AG04450 (cell line): ENCODE data around the gene BZW1. TPM values are rescaled to one million over a fixed set of nuclear protein-coding genes. Genes with fewer than 3 reads are reported as not detected.

ENCODE experiments used
- CTCF ChIA-PET: fragments of 300-600, 350-600 bp; formaldehyde crosslinking; extraction: SDS; loops from one replicate; lab custom pipeline; 2022; ENCODE audit warnings: antibody characterized with exemption, inconsistent platforms; lab: Charles Lee
- POLR2A ChIA-PET: fragments of 350-600 bp; formaldehyde crosslinking; extraction: SDS; loops from one replicate; lab custom pipeline; 2021; ENCODE audit warnings: antibody characterized with exemption, inconsistent platforms; lab: Yijun Ruan, JAX
- DNase-seq: peaks from one replicate; pipeline ENCODE4 v3.0.0-alpha.2; 2011; ENCODE audit warnings: low read depth, low spot score
- H3K27ac ChIP-seq: one replicate; pipeline ENCODE4 v1.5.1; 2012; ENCODE audit warnings: low read depth, low read length, control low read depth
- H3K27me3 ChIP-seq: one replicate; pipeline ENCODE4 v1.6.0; 2012; ENCODE audit warnings: low read length; ENCODE audit not compliant: control insufficient read depth, insufficient read depth
- H3K4me3 ChIP-seq: 2 replicates; pipeline ENCODE4 v1.5.1; 2011; ENCODE audit warnings: mild to moderate bottlenecking, low read depth, low read length, control low read depth
- H3K9me3 ChIP-seq: 2 replicates; pipeline ENCODE4 v1.5.1; 2012; ENCODE audit warnings: low read length; ENCODE audit not compliant: control insufficient read depth, insufficient read depth
- polyA plus RNA-seq: library from polyadenylated mRNA; depleted of rRNA; stranded (reverse); fragments of >200 nt; gene quantifications from 2 replicates; pipeline ENCODE4 v1.2.3, GENCODE V29; 2011
- TF ChIP-seq, protein P1 (sequence below): IDR thresholded peaks from 2 replicates; pipeline ENCODE4 v1.5.1; 2011; ENCODE audit warnings: low read depth, low read length, control low read depth, inconsistent platforms

BZW1 gene
- polyA plus RNA-seq, 1 experiment: 376 TPM

DNA sequence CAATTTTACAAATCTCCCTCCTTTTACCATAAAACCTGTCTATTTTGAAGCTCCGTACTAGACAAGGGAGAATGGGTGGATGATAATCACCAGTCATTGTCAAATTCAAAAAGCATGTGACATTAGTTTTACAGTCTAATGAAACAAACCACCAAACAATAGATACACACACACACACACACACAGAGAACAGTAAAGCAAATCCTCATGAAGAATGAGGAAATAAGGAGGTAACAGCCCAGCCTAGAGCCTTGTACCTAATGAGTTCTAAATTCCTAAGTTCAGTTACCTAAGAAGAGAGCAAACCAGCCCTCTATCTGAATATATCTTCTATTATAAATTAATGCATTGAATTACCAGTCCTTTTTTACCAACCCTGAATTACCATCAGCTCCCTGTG is 36.8 kb upstream of the BZW1 start:
- H3K27ac ChIP-seq: no peak overlapping the region
- POLR2A ChIA-PET: no interaction called here
- DNase-seq: no peak
- H3K27me3 ChIP-seq: no peaks in the 10 kb centered on the region
- no peaks in the 10 kb centered on the region for H3K9me3 ChIP-seq
- TF ChIP-seq, protein P1, sequence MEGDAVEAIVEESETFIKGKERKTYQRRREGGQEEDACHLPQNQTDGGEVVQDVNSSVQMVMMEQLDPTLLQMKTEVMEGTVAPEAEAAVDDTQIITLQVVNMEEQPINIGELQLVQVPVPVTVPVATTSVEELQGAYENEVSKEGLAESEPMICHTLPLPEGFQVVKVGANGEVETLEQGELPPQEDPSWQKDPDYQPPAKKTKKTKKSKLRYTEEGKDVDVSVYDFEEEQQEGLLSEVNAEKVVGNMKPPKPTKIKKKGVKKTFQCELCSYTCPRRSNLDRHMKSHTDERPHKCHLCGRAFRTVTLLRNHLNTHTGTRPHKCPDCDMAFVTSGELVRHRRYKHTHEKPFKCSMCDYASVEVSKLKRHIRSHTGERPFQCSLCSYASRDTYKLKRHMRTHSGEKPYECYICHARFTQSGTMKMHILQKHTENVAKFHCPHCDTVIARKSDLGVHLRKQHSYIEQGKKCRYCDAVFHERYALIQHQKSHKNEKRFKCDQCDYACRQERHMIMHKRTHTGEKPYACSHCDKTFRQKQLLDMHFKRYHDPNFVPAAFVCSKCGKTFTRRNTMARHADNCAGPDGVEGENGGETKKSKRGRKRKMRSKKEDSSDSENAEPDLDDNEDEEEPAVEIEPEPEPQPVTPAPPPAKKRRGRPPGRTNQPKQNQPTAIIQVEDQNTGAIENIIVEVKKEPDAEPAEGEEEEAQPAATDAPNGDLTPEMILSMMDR: no peak
- no peak overlapping the region for H3K4me3 ChIP-seq
- CTCF ChIA-PET: no interaction called here

DNA sequence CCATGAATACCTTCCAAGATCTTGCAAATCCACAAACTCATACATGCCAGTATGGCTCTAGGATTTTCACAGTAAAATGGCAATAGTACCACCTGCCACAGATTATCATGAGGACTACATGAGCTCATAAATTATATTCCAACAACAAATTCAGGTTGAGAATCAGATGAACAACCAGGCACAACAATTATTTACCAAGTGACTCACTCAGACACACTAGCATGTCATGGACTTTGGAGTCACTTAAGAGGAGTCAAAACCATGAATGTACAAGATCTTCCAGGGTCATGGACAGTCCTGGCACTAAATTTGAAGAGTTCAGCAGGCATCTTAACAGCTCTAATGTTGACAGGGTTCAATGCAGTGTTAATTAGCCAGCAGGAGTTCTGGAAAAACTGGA is 34.4 kb upstream of the BZW1 start:
- TF ChIP-seq, protein P1: no peak
- H3K4me3 ChIP-seq: no peak overlapping the region
- POLR2A ChIA-PET: no interaction called here
- no peaks in the 10 kb centered on the region for H3K27me3 ChIP-seq
- H3K9me3 ChIP-seq: no peaks in the 10 kb centered on the region
- H3K27ac ChIP-seq: no peak overlapping the region
- no peak for DNase-seq
- CTCF ChIA-PET: interaction anchor here (0.5 kb wide), 1 partner anchor 71 kb away, joined by 7 read pairs; no protein-coding TSS in a partner anchor

DNA sequence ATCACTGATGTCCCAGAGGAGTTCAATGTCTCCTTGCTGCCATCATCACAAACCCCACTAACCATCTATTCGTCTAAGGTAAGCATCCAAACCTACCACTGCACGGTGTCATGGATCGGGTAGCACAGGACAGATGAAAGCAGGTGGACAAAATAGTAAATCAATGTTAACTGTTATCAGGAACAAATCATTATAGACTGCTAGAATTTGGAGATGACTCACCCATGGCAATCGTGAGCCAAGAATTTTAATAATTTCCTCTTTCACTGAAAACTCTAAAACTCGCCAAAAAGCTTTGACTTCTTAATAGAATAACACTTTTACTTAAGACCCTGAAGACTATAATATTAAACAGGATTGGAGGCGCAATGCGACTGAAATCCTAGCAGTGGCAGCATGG is 33.7 kb upstream of the BZW1 start:
- CTCF ChIA-PET: no interaction called here
- DNase-seq: no peak

DNA sequence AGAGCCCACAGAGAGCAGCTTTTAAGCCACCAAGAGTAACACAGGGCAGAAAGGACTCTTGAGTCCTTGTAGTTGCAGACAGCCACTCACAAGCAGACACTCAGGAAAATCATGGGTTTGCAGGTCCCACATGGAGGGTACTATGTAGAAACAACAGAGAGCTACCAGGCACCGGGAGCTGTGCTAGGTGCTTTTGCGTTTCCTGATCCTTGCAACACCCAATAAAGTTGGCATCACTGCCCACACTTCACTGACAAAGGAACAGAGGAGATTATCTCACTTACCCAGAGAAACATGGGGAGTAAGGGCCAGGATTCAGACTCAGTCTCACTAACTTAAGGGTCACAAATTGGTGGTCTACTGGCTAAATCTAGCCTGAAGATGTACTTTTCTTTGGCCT is 32.5 kb upstream of the BZW1 start:
- H3K27ac ChIP-seq: no peak overlapping the region
- POLR2A ChIA-PET: no interaction called here
- DNase-seq: no peak
- H3K9me3 ChIP-seq: no peaks in the 10 kb centered on the region
- H3K27me3 ChIP-seq: no peaks in the 10 kb centered on the region
- TF ChIP-seq, protein P1: no peak
- H3K4me3 ChIP-seq: no peak overlapping the region
- CTCF ChIA-PET: interaction anchor here (1.2 kb wide), 1 partner anchor 66 kb away, joined by 4 read pairs; no protein-coding TSS in a partner anchor

More for the DNA sequence above, 33.7 kb upstream of the BZW1 start:
- TF ChIP-seq, protein P1: no peak
- H3K27ac ChIP-seq: no peak overlapping the region
- no peaks in the 10 kb centered on the region for H3K9me3 ChIP-seq
- POLR2A ChIA-PET: no interaction called here
- no peaks in the 10 kb centered on the region for H3K27me3 ChIP-seq
- H3K4me3 ChIP-seq: no peak overlapping the region

DNA sequence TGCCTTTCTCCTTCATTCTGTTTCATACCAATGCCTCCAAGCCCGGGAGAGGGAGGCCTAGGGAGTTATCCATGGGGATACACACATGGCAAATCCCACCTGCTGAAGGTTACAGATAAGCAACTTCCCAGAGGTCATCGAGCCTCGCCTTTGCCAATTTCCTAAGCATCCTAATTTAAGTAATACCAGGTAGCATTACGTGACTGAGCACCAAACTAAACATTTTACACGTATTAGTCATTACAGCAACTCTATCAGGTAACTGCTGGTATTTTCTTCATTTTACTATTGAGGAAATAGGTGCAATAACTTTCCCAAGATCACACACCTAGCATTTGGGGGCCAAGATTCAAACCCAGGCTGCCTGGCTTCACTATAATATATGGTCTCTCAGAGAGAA is 30.1 kb upstream of the BZW1 start:
- TF ChIP-seq, protein P1: no peak
- no peaks in the 10 kb centered on the region for H3K27me3 ChIP-seq
- ChIA-PET POLR2A (no interaction called here), CTCF (no interaction called here)
- no peak overlapping the region for H3K4me3 ChIP-seq
- H3K9me3 ChIP-seq: no peaks in the 10 kb centered on the region
- DNase-seq: no peak
- no peak overlapping the region for H3K27ac ChIP-seq
